GM12873 (cell line): Measurements from ENCODE around the gene MYH14.

Experiments
- CTCF ChIP-seq: IDR thresholded peaks from 2 replicates; pipeline ENCODE4 v1.5.1; 2012; ENCODE audit warnings: low read depth, mild to moderate bottlenecking, moderate library complexity, low read length, control low read depth; ENCODE audit not compliant: insufficient read depth; ENCODE audit errors: missing control alignments

Gene MYH14

GRCh38 chr19:50210425-50210824 lies 7.0 kb downstream of the MYH14 start:
- no peak for TF ChIP-seq CTCF

DNA sequence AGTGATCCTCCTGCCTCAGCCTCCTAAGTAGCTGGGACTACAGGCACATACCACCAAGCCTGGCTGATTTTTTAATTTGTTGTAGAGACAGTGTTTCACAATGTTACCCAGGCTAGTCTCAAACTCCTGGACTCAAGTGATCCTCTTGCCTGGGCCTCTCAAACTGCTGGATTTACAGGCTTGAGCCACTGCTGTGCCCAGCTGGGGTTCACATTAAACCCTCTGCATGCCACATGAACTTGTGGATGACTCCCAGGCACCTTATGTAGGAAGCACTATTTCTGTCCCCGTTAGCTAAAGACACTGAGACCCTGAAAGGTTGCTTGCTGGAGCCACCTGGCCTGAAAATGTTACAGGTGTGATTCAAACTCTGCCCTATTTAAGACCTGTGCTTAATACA lies 10.5 kb downstream of the MYH14 start:
- TF ChIP-seq CTCF: no peak

GRCh38 chr19:50214699-50215543 lies 11.5 kb downstream of the MYH14 start:
- TF ChIP-seq CTCF: no peak

- TF ChIP-seq CTCF: no peak
These were observed 12.4 kb downstream of the MYH14 start for GRCh38 chr19:50215820-50216219.

DNA sequence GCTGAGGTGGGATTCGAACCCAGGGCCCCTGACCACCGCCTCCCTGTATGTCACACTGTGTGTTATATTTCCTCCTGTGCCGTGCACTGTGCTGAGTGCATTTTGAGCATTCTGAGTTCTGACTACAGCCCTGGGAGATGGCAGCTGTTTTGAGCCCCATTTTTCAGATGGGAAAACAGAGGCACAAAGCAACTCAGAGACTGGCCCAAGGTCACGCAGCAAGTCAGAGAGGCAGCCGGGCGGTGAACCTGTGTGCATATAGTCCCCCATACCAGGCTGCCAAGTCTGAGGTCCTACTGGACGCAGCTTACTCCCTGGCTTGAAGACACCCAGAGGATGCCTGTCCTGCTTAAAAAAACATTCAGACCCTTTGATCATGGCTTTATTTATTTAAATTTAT lies 17.7 kb downstream of the MYH14 start:
- no peak for TF ChIP-seq CTCF

DNA sequence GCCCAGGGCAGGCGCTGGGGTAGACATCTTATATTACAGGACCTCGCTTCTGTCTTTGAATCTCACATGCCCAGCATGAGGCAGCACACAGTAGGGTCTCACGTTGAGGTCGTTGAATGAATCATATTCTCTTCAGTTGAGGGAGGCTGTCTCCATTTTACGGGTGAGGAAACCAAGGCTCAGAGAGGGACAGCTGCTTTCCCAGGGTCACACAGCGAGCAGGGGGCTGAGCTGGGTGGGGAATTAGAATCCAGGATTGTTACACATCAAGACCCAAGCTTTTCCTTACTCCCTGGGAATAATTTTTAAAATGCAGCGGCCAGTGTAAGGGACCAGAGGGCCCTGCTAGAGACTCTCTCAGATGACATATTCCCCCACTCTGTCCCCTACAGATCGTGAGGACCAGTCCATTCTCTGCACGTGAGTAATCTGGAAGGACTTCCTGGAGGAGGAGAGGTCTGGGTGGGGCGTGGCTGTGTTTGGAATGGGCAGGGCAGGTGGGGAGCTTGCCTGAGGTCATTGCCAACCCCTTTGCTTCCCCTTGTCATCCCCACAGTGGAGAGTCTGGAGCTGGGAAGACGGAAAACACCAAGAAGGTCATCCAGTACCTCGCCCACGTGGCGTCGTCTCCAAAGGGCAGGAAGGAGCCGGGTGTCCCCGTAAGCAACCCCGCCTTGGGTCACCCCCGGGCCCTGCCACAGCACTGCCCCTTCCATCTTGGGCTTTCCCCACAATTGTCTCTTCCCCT lies 19.4 kb downstream of the MYH14 start:
- TF ChIP-seq CTCF: no peak

DNA sequence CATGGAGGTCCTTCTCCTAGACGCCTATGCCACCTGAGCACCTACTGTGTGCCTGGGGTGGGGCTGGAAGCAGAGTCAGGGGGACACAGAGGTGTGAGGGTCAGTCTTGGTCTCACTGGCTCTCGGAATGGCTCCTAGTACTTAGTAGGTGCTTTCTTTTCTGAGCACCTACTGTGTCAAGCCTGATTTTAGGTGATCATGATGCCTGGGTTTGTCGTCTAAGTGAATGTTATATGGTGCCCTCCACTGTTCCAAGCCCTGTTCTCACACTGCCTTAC lies 20.0 kb downstream of the MYH14 start:
- TF ChIP-seq CTCF: no peak
